Measurements from ENCODE around the gene GATA2. TPM values are rescaled to one million over a fixed set of nuclear protein-coding genes. Genes with fewer than 3 reads are reported as not detected.

Gene GATA2
- total and polyA plus RNA-seq, 2 of the 13 experiments (the other 11 are each of a cell fraction or from before 2014, with no cell fraction given): 3.5 to 6.2 TPM

GRCh38 chr3:128473737-128474136, 19.3 kb downstream of the GATA2 start:
- no peak for TF ChIP-seq ZNF703 (CRISPR knock-in tag; IDR thresholded peaks at IDR 0.05; ENCODE audit: borderline replicate concordance)
- no peak for TF ChIP-seq RCOR2 (CRISPR knock-in tag; IDR thresholded peaks at IDR 0.05)
- TF ChIP-seq NR3C1 (CRISPR knock-in tag; IDR thresholded peaks at IDR 0.05): no peak
- TF ChIP-seq ZNF292 (CRISPR knock-in tag; IDR thresholded peaks at IDR 0.05; ENCODE audit: borderline replicate concordance, low read depth): no peak
- peak; percentile 88 for TF ChIP-seq ZNF768 (CRISPR knock-in tag; IDR thresholded peaks at IDR 0.05)
- Histone ChIP-seq H3K27ac (ENCODE audit: extremely low read length, insufficient read depth, low read length) (no peak overlapping the region), H3K4me1 (ENCODE audit: insufficient read depth, low read length) (no peaks in the 10 kb centered on the region), H3K4me2 (ENCODE audit: low read depth, low read length) (no peak overlapping the region), H2AFZ (ENCODE audit: low read length) (no peak overlapping the region), H4K20me1 (ENCODE audit: insufficient read depth, low read length) (no peaks in the 10 kb centered on the region), H3K36me3 (replicated peaks in 1 of 2; ENCODE audit: control insufficient read depth in 1 of 2, insufficient read depth in 2 of 2, low read length in 2 of 2) (no peaks in the 10 kb centered on the region), H3K27me3 (ENCODE audit: control insufficient read depth in 1 of 2, insufficient read depth in 2 of 2, low read length in 2 of 2) (peaks cover 8 to 74% of the 10 kb centered on the region in 2 experiments), H3K4me3 (replicated peaks in 1 of 3; ENCODE audit: insufficient read depth in 1 of 3, low read depth in 2 of 3, low read length in 3 of 3) (no peak overlapping the region), H3K9me3 (ENCODE audit: low read length) (no peaks in the 10 kb centered on the region), H3K79me2 (ENCODE audit: insufficient read depth, low read length) (no peaks in the 10 kb centered on the region), H3K9ac (ENCODE audit: insufficient read depth, low read depth, low read length) (no peak overlapping the region)
- BruUV-seq (replicated peaks): no TSS peak
- in situ Hi-C loops (cut with HindIII; ENCODE audit: extremely low pct_ligation_motif_present, low pct_unique_long_range_greater_than_20kb) (no loop called here), intact Hi-C loops (cut with micrococcal nuclease; ENCODE audit: unreplicated experiment) (no loop called here)
- ATAC-seq (no peak), FAIRE-seq (no peak), DNase-seq (ENCODE audit: low spot score) (no peak)
- ChIA-PET POLR2A (no interaction called here), CTCF (ENCODE audit: low intra/inter-chr PET ratio, low total read pairs) (no interaction called here)
- 0% methylated on average over 3 of the region's 4 CpGs for WGBS (ENCODE audit: low lambda C conversion rate)

GRCh38 chr3:128473180-128473519, 19.9 kb downstream of the GATA2 start:
- DNase-seq (ENCODE audit: low spot score) (no peak), ATAC-seq (no peak), FAIRE-seq (no peak)
- Histone ChIP-seq H3K27me3 (ENCODE audit: control insufficient read depth in 1 of 2, insufficient read depth in 2 of 2, low read length in 2 of 2) (peaks cover 8 to 80% of the 10 kb centered on the region in 2 experiments), H3K9ac (ENCODE audit: insufficient read depth, low read depth, low read length) (no peak overlapping the region), H3K4me3 (replicated peaks in 1 of 3; ENCODE audit: insufficient read depth in 1 of 3, low read depth in 2 of 3, low read length in 3 of 3) (no peak overlapping the region), H4K20me1 (ENCODE audit: insufficient read depth, low read length) (no peaks in the 10 kb centered on the region), H3K9me3 (ENCODE audit: low read length) (no peaks in the 10 kb centered on the region), H3K4me1 (ENCODE audit: insufficient read depth, low read length) (no peaks in the 10 kb centered on the region), H3K79me2 (ENCODE audit: insufficient read depth, low read length) (no peaks in the 10 kb centered on the region), H3K27ac (ENCODE audit: extremely low read length, insufficient read depth, low read length) (no peak overlapping the region), H3K4me2 (ENCODE audit: low read depth, low read length) (no peak overlapping the region), H3K36me3 (replicated peaks in 1 of 2; ENCODE audit: control insufficient read depth in 1 of 2, insufficient read depth in 2 of 2, low read length in 2 of 2) (no peaks in the 10 kb centered on the region), H2AFZ (ENCODE audit: low read length) (no peak overlapping the region)
- intact Hi-C loops (cut with micrococcal nuclease; ENCODE audit: unreplicated experiment): no loop called here
- in situ Hi-C loops (cut with HindIII; ENCODE audit: extremely low pct_ligation_motif_present, low pct_unique_long_range_greater_than_20kb): no loop called here
- POLR2A ChIA-PET: no interaction called here
- BruUV-seq (replicated peaks): no TSS peak
- CTCF ChIA-PET (ENCODE audit: low intra/inter-chr PET ratio, low total read pairs): no interaction called here
- 33% methylated on average over 2 of the region's 6 CpGs for WGBS (ENCODE audit: low lambda C conversion rate)
- no peak for TF ChIP-seq REL (CRISPR knock-in tag; conservative IDR thresholded peaks at IDR 0.05)
- TF ChIP-seq ZSCAN5A (CRISPR knock-in tag; IDR thresholded peaks at IDR 0.05; ENCODE audit: borderline replicate concordance): no peak
- no peak for TF ChIP-seq ZNF530 (CRISPR knock-in tag; IDR thresholded peaks at IDR 0.05; ENCODE audit: low read depth)
- no peak for TF ChIP-seq ZNF512B (CRISPR knock-in tag; IDR thresholded peaks at IDR 0.05; ENCODE audit: borderline replicate concordance)
- TF ChIP-seq GATAD2A (CRISPR knock-in tag; IDR thresholded peaks at IDR 0.05): no peak
- no peak for TF ChIP-seq GLI4 (CRISPR knock-in tag; IDR thresholded peaks at IDR 0.05; ENCODE audit: borderline replicate concordance)
- no peak for TF ChIP-seq ZFP91 (CRISPR knock-in tag; IDR thresholded peaks at IDR 0.05; ENCODE audit: borderline replicate concordance)
